Measurements from ENCODE around the gene TXK.

TXK gene

GRCh38 chr4:48126621-48127020 lies 7.4 kb downstream of the TXK start:
- H3K56ac ChIP-seq (ENCODE audit: low read length) = no peak overlapping the region
- H3K23ac ChIP-seq (ENCODE audit: low read length) = no peak overlapping the region
- H3K4me2 ChIP-seq (ENCODE audit: low read length) = no peak overlapping the region
- WGBS (ENCODE audit: extremely low coverage, insufficient coverage, low lambda C conversion rate) = no CpG with 5 or more reads among the region's 1 CpG
- H3K79me1 ChIP-seq (ENCODE audit: low read length) = no peaks in the 10 kb centered on the region
- no peaks in the 10 kb centered on the region for H3K79me2 ChIP-seq (ENCODE audit: control insufficient read depth, insufficient read depth, low read length)
- H2AK5ac ChIP-seq (ENCODE audit: low read length) = no peak overlapping the region
- no peak overlapping the region for H3K18ac ChIP-seq (ENCODE audit: low read length)
- H3K4me3 ChIP-seq (ENCODE audit: low read length) = no peak overlapping the region
- peaks cover 9% of the 10 kb centered on the region for H3K4me1 ChIP-seq (ENCODE audit: control insufficient read depth, low read depth, low read length)
- H2BK15ac ChIP-seq (replicated peaks; ENCODE audit: low read depth) = no peak overlapping the region
- no peak overlapping the region for H2BK120ac ChIP-seq (ENCODE audit: low read depth, low read length)
- no peaks in the 10 kb centered on the region for H3K36me3 ChIP-seq (ENCODE audit: control insufficient read depth, insufficient read depth, low read length)
- no peak for DNase-seq
- H4K5ac ChIP-seq (ENCODE audit: low read length) = no peak overlapping the region
- H2BK5ac ChIP-seq (ENCODE audit: low read length) = no peak overlapping the region
- H3K9ac ChIP-seq (ENCODE audit: low read length) = no peak overlapping the region
- peak overlapping the region; percentile 64 for H3K27ac ChIP-seq (ENCODE audit: low read depth, low read length)
- no peaks in the 10 kb centered on the region for H3K27me3 ChIP-seq (ENCODE audit: insufficient read depth, low read length, poor library complexity)
- H4K8ac ChIP-seq (ENCODE audit: low read depth, low read length) = no peak overlapping the region
- H3K4ac ChIP-seq (ENCODE audit: low read depth, low read length) = no peak overlapping the region

GRCh38 chr4:48124870-48125269 lies 9.2 kb downstream of the TXK start:
- H3K23ac ChIP-seq (ENCODE audit: low read length) = no peak overlapping the region
- no peak overlapping the region for H2BK5ac ChIP-seq (ENCODE audit: low read length)
- H4K8ac ChIP-seq (ENCODE audit: low read depth, low read length) = no peak overlapping the region
- no peak overlapping the region for H3K4me3 ChIP-seq (ENCODE audit: low read length)
- no peak overlapping the region for H2BK15ac ChIP-seq (replicated peaks; ENCODE audit: low read depth)
- no peak overlapping the region for H3K4me2 ChIP-seq (ENCODE audit: low read length)
- no peak overlapping the region for H2AK5ac ChIP-seq (ENCODE audit: low read length)
- H2BK120ac ChIP-seq (ENCODE audit: low read depth, low read length) = no peak overlapping the region
- no peak overlapping the region for H3K9ac ChIP-seq (ENCODE audit: low read length)
- H3K4ac ChIP-seq (ENCODE audit: low read depth, low read length) = no peak overlapping the region
- no peaks in the 10 kb centered on the region for H3K79me2 ChIP-seq (ENCODE audit: control insufficient read depth, insufficient read depth, low read length)
- no peaks in the 10 kb centered on the region for H3K36me3 ChIP-seq (ENCODE audit: control insufficient read depth, insufficient read depth, low read length)
- no peak overlapping the region for H3K18ac ChIP-seq (ENCODE audit: low read length)
- no CpG with 5 or more reads among the region's 2 CpGs for WGBS (ENCODE audit: extremely low coverage, insufficient coverage, low lambda C conversion rate)
- peak; percentile 30 for DNase-seq
- no peaks in the 10 kb centered on the region for H3K79me1 ChIP-seq (ENCODE audit: low read length)
- H3K56ac ChIP-seq (ENCODE audit: low read length) = no peak overlapping the region
- H4K5ac ChIP-seq (ENCODE audit: low read length) = no peak overlapping the region
- H3K4me1 ChIP-seq (ENCODE audit: control insufficient read depth, low read depth, low read length) = peaks cover 9% of the 10 kb centered on the region
- H3K27ac ChIP-seq (ENCODE audit: low read depth, low read length) = no peak overlapping the region
- no peaks in the 10 kb centered on the region for H3K27me3 ChIP-seq (ENCODE audit: insufficient read depth, low read length, poor library complexity)

GRCh38 chr4:48122756-48123155 lies 11.3 kb downstream of the TXK start:
- Histone ChIP-seq H3K79me1 (ENCODE audit: low read length) (no peaks in the 10 kb centered on the region), H3K23ac (ENCODE audit: low read length) (no peak overlapping the region), H3K4me2 (ENCODE audit: low read length) (no peak overlapping the region), H3K4ac (ENCODE audit: low read depth, low read length) (no peak overlapping the region), H3K9ac (ENCODE audit: low read length) (no peak overlapping the region), H3K4me1 (ENCODE audit: control insufficient read depth, low read depth, low read length) (peaks cover 5% of the 10 kb centered on the region), H3K27ac (ENCODE audit: low read depth, low read length) (no peak overlapping the region), H4K5ac (ENCODE audit: low read length) (no peak overlapping the region), H3K27me3 (ENCODE audit: insufficient read depth, low read length, poor library complexity) (no peaks in the 10 kb centered on the region), H3K79me2 (ENCODE audit: control insufficient read depth, insufficient read depth, low read length) (no peaks in the 10 kb centered on the region), H2BK15ac (replicated peaks; ENCODE audit: low read depth) (no peak overlapping the region), H4K8ac (ENCODE audit: low read depth, low read length) (no peak overlapping the region), H3K18ac (ENCODE audit: low read length) (no peak overlapping the region), H2AK5ac (ENCODE audit: low read length) (no peak overlapping the region), H2BK120ac (ENCODE audit: low read depth, low read length) (no peak overlapping the region), H2BK5ac (ENCODE audit: low read length) (no peak overlapping the region), H3K4me3 (ENCODE audit: low read length) (no peak overlapping the region), H3K36me3 (ENCODE audit: control insufficient read depth, insufficient read depth, low read length) (no peaks in the 10 kb centered on the region), H3K56ac (ENCODE audit: low read length) (no peak overlapping the region)
- no peak for DNase-seq
- WGBS (ENCODE audit: extremely low coverage, insufficient coverage, low lambda C conversion rate) = no CpG with 5 or more reads among the region's 1 CpG

- WGBS (ENCODE audit: extremely low coverage, insufficient coverage, low lambda C conversion rate) = no CpG with 5 or more reads among the region's 2 CpGs
- H3K27me3 ChIP-seq (ENCODE audit: insufficient read depth, low read length, poor library complexity) = no peaks in the 10 kb centered on the region
- no peak overlapping the region for H4K8ac ChIP-seq (ENCODE audit: low read depth, low read length)
- H3K4me3 ChIP-seq (ENCODE audit: low read length) = no peak overlapping the region
- no peak overlapping the region for H3K18ac ChIP-seq (ENCODE audit: low read length)
- H3K27ac ChIP-seq (ENCODE audit: low read depth, low read length) = no peak overlapping the region
- no peak overlapping the region for H3K23ac ChIP-seq (ENCODE audit: low read length)
- DNase-seq = no peak
- no peaks in the 10 kb centered on the region for H3K4me1 ChIP-seq (ENCODE audit: control insufficient read depth, low read depth, low read length)
- H2BK15ac ChIP-seq (replicated peaks; ENCODE audit: low read depth) = no peak overlapping the region
- no peak overlapping the region for H3K9ac ChIP-seq (ENCODE audit: low read length)
- no peak overlapping the region for H3K4me2 ChIP-seq (ENCODE audit: low read length)
- H4K5ac ChIP-seq (ENCODE audit: low read length) = no peak overlapping the region
- H2AK5ac ChIP-seq (ENCODE audit: low read length) = no peak overlapping the region
- H2BK120ac ChIP-seq (ENCODE audit: low read depth, low read length) = no peak overlapping the region
- H3K79me2 ChIP-seq (ENCODE audit: control insufficient read depth, insufficient read depth, low read length) = no peaks in the 10 kb centered on the region
- no peak overlapping the region for H2BK5ac ChIP-seq (ENCODE audit: low read length)
- H3K4ac ChIP-seq (ENCODE audit: low read depth, low read length) = no peak overlapping the region
- H3K56ac ChIP-seq (ENCODE audit: low read length) = no peak overlapping the region
- no peaks in the 10 kb centered on the region for H3K79me1 ChIP-seq (ENCODE audit: low read length)
- no peaks in the 10 kb centered on the region for H3K36me3 ChIP-seq (ENCODE audit: control insufficient read depth, insufficient read depth, low read length)
Observed at GRCh38 chr4:48121180-48121579, 12.9 kb downstream of the TXK start.

GRCh38 chr4:48120132-48120531 lies 13.9 kb downstream of the TXK start:
- H3K4me3 ChIP-seq (ENCODE audit: low read length) = no peak overlapping the region
- no peak overlapping the region for H4K5ac ChIP-seq (ENCODE audit: low read length)
- H3K27me3 ChIP-seq (ENCODE audit: insufficient read depth, low read length, poor library complexity) = no peaks in the 10 kb centered on the region
- no peaks in the 10 kb centered on the region for H3K79me1 ChIP-seq (ENCODE audit: low read length)
- H3K4me1 ChIP-seq (ENCODE audit: control insufficient read depth, low read depth, low read length) = no peaks in the 10 kb centered on the region
- H3K4me2 ChIP-seq (ENCODE audit: low read length) = no peak overlapping the region
- no peak overlapping the region for H3K4ac ChIP-seq (ENCODE audit: low read depth, low read length)
- DNase-seq = no peak
- H3K36me3 ChIP-seq (ENCODE audit: control insufficient read depth, insufficient read depth, low read length) = no peaks in the 10 kb centered on the region
- H3K56ac ChIP-seq (ENCODE audit: low read length) = no peak overlapping the region
- no peak overlapping the region for H2BK15ac ChIP-seq (replicated peaks; ENCODE audit: low read depth)
- H2BK5ac ChIP-seq (ENCODE audit: low read length) = no peak overlapping the region
- no peak overlapping the region for H4K8ac ChIP-seq (ENCODE audit: low read depth, low read length)
- H3K9ac ChIP-seq (ENCODE audit: low read length) = no peak overlapping the region
- H2BK120ac ChIP-seq (ENCODE audit: low read depth, low read length) = no peak overlapping the region
- no peak overlapping the region for H3K18ac ChIP-seq (ENCODE audit: low read length)
- H2AK5ac ChIP-seq (ENCODE audit: low read length) = no peak overlapping the region
- no peak overlapping the region for H3K27ac ChIP-seq (ENCODE audit: low read depth, low read length)
- WGBS (ENCODE audit: extremely low coverage, insufficient coverage, low lambda C conversion rate) = no CpG with 5 or more reads among the region's 13 CpGs
- H3K79me2 ChIP-seq (ENCODE audit: control insufficient read depth, insufficient read depth, low read length) = no peaks in the 10 kb centered on the region
- H3K23ac ChIP-seq (ENCODE audit: low read length) = no peak overlapping the region

- no peak overlapping the region for H3K9ac ChIP-seq (ENCODE audit: low read length)
- no peak overlapping the region for H3K4me2 ChIP-seq (ENCODE audit: low read length)
- H3K27ac ChIP-seq (ENCODE audit: low read depth, low read length) = no peak overlapping the region
- H3K79me2 ChIP-seq (ENCODE audit: control insufficient read depth, insufficient read depth, low read length) = no peaks in the 10 kb centered on the region
- no peak overlapping the region for H4K5ac ChIP-seq (ENCODE audit: low read length)
- H3K27me3 ChIP-seq (ENCODE audit: insufficient read depth, low read length, poor library complexity) = no peaks in the 10 kb centered on the region
- no peak overlapping the region for H2BK5ac ChIP-seq (ENCODE audit: low read length)
- no peak overlapping the region for H2AK5ac ChIP-seq (ENCODE audit: low read length)
- no peak overlapping the region for H2BK15ac ChIP-seq (replicated peaks; ENCODE audit: low read depth)
- H3K4me3 ChIP-seq (ENCODE audit: low read length) = no peak overlapping the region
- no peaks in the 10 kb centered on the region for H3K36me3 ChIP-seq (ENCODE audit: control insufficient read depth, insufficient read depth, low read length)
- no peak overlapping the region for H2BK120ac ChIP-seq (ENCODE audit: low read depth, low read length)
- no peaks in the 10 kb centered on the region for H3K79me1 ChIP-seq (ENCODE audit: low read length)
- H3K56ac ChIP-seq (ENCODE audit: low read length) = no peak overlapping the region
- no peak overlapping the region for H4K8ac ChIP-seq (ENCODE audit: low read depth, low read length)
- no peak overlapping the region for H3K4ac ChIP-seq (ENCODE audit: low read depth, low read length)
- DNase-seq = no peak
- no peak overlapping the region for H3K23ac ChIP-seq (ENCODE audit: low read length)
- H3K18ac ChIP-seq (ENCODE audit: low read length) = no peak overlapping the region
- no peaks in the 10 kb centered on the region for H3K4me1 ChIP-seq (ENCODE audit: control insufficient read depth, low read depth, low read length)
Observed at GRCh38 chr4:48119646-48120045, 14.4 kb downstream of the TXK start.

Measured in mesendoderm (in vitro differentiated cells).